PC-3 (cell line): ENCODE data around the gene KDELR3. TPM values are rescaled to one million over a fixed set of nuclear protein-coding genes. Genes with fewer than 3 reads are reported as not detected.

ENCODE experiments used
- ATAC-seq: fragments of 200-7000 bp; cut with Tn5 transposase; 2 replicates; pipeline ENCODE4 v1.9.1; 2020; ENCODE audit warnings: mild to moderate bottlenecking, moderate library complexity
- BruUV-seq: library from RNA; stranded (reverse); fragments of 400-500 nt; replicated peaks from 2 replicates; lab custom pipeline; 2021; lab: Mats Ljungman, UMichigan
- CTCF ChIA-PET: fragments of 300-600 bp; sonication (Branson Sonifier 250); formaldehyde crosslinking; loops from one replicate; lab custom pipeline; 2022; ENCODE audit warnings: antibody characterized with exemption; lab: Charles Lee
- POLR2A ChIA-PET: fragments of 300-600 bp; sonication (Branson Sonifier 250); formaldehyde crosslinking; loops from one replicate; lab custom pipeline; 2022; ENCODE audit warnings: antibody characterized with exemption; ENCODE audit not compliant: unreplicated experiment; lab: Charles Lee
- DNase-seq: peaks from one replicate; pipeline ENCODE4 v3.0.0-alpha.2; 2015
- H2AFZ ChIP-seq: fragments of 300-600 bp; sonication (generic); 2 replicates; pipeline ENCODE4 v1.6.0; 2016; ENCODE audit warnings: antibody characterized with exemption, low read length
- H3F3A ChIP-seq: fragments of 300-600 bp; sonication (generic); one replicate; pipeline ENCODE4 v1.6.0; 2017; ENCODE audit warnings: antibody characterized with exemption, low read length, control low read depth, mild to moderate bottlenecking; ENCODE audit not compliant: unreplicated experiment
- H3K27ac ChIP-seq: fragments of 300-600 bp; sonication (generic); 2 replicates; pipeline ENCODE4 v1.5.1; 2016; ENCODE audit warnings: mild to moderate bottlenecking, low read length
- H3K27me3 ChIP-seq: fragments of 300-600 bp; sonication (generic); 2 replicates; pipeline ENCODE4 v1.6.1; 2016; ENCODE audit warnings: low read length, mixed read lengths
- H3K36me3 ChIP-seq: fragments of 300-600 bp; sonication (generic); 2 replicates; pipeline ENCODE4 v1.6.1; 2016; ENCODE audit warnings: low read depth, mixed run types, low read length, mixed read lengths
- H3K4me1 ChIP-seq: fragments of 300-600 bp; sonication (generic); 2 replicates; pipeline ENCODE4 v1.5.1; 2016; ENCODE audit warnings: low read length; ENCODE audit not compliant: insufficient read depth
- H3K4me2 ChIP-seq: fragments of 300-600 bp; sonication (generic); 2 replicates; pipeline ENCODE4 v1.6.0; 2016; ENCODE audit warnings: low read length
- H3K4me3 ChIP-seq: fragments of 300-600 bp; sonication (generic); 2 replicates; pipeline ENCODE4 v1.5.1; 2016; ENCODE audit warnings: mild to moderate bottlenecking, low read length, mixed read lengths
- H3K79me2 ChIP-seq: fragments of 300-600 bp; sonication (generic); 2 replicates; pipeline ENCODE4 v1.6.1; 2017; ENCODE audit warnings: low read length, mixed read lengths
- H3K9ac ChIP-seq: fragments of 300-600 bp; sonication (generic); 2 replicates; pipeline ENCODE4 v1.6.0; 2016; ENCODE audit warnings: mild to moderate bottlenecking, low read length
- H3K9me2 ChIP-seq: fragments of 300-600 bp; sonication (generic); replicated peaks from 2 replicates; pipeline ENCODE4 v1.6.1; 2016; ENCODE audit warnings: mixed run types, low read length, mixed read lengths
- H3K9me3 ChIP-seq: fragments of 300-600 bp; sonication (generic); 2 replicates; pipeline ENCODE4 v1.6.1; 2016; ENCODE audit warnings: low read length, mixed read lengths
- H4K20me1 ChIP-seq: fragments of 300-600 bp; sonication (generic); 2 replicates; pipeline ENCODE4 v1.6.1; 2016; ENCODE audit warnings: low read length, mixed read lengths
- EZH2 ChIP-seq: fragments of 300-600 bp; sonication (generic); IDR thresholded peaks from one replicate; pipeline ENCODE4 v1.6.1; 2017; ENCODE audit warnings: antibody characterized with exemption, mild to moderate bottlenecking, low read length; ENCODE audit not compliant: unreplicated experiment
- EZH2phosphoT487 ChIP-seq: fragments of 300-600 bp; sonication (generic); IDR thresholded peaks from 2 replicates; pipeline ENCODE4 v1.6.1; 2018; ENCODE audit warnings: mild to moderate bottlenecking, antibody characterized with exemption, low read length, borderline replicate concordance
- intact Hi-C: fragments of 100-400 bp; cut with micrococcal nuclease; formaldehyde crosslinking; loops from 2 replicates; pipeline ENCODE4 v1.9.0; 2023
- total RNA-seq: library from RNA; depleted of rRNA; stranded (reverse); fragments of >200 nt; gene quantifications from 2 replicates; pipeline ENCODE4 v1.2.3, GENCODE V29; 2014
- TF ChIP-seq, protein P1 (sequence below): fragments of 300-600 bp; sonication (generic); conservative IDR thresholded peaks from 2 replicates; pipeline ENCODE4 v1.5.1; 2017; ENCODE audit warnings: antibody characterized with exemption, low read depth, mild to moderate bottlenecking, low read length

Gene KDELR3
- total RNA-seq, 1 experiment from 2014 or later: 17.7 TPM

DNA sequence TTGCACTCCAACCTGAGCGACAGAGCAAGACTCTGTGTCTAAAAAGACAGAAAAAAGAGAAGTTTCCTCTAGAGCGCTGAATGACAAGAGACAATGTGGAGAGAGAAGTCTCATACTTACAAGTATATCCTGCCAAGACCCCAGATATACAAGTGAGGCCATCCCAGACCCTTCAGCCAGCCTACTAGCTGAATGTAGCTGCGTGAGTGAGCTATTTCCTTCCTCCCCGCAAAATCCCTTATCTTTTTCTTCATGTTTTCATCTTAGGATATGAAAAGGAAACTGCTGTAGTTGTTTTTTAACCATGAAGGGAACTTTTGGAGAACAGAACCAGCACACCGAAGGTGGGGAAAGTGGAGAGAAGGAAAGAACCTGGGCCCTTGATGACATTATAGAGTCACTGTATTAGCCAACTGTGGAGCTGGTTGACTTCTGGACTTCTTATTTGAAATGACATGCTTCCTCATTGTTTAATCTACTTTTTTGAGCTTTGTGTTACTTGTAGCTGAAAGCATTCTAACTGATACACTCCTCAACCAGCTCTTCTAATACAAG, 42.6 kb downstream of the KDELR3 start:
- no peaks in the 10 kb centered on the region for H3F3A ChIP-seq
- no peak for ATAC-seq
- no TSS peak for BruUV-seq
- peaks cover 4% of the 10 kb centered on the region; the same call in 1 of the 2 replicates for H3K4me1 ChIP-seq
- DNase-seq: no peak
- no peak overlapping the region for H2AFZ ChIP-seq
- H3K4me2 ChIP-seq: no peak overlapping the region
- no peaks in the 10 kb centered on the region for H3K9me3 ChIP-seq
- ChIA-PET CTCF (no interaction called here), POLR2A (no interaction called here)
- no peaks in the 10 kb centered on the region for H3K27me3 ChIP-seq
- H3K4me3 ChIP-seq: no peak overlapping the region
- no peaks in the 10 kb centered on the region for H3K36me3 ChIP-seq
- TF ChIP-seq, protein P1, sequence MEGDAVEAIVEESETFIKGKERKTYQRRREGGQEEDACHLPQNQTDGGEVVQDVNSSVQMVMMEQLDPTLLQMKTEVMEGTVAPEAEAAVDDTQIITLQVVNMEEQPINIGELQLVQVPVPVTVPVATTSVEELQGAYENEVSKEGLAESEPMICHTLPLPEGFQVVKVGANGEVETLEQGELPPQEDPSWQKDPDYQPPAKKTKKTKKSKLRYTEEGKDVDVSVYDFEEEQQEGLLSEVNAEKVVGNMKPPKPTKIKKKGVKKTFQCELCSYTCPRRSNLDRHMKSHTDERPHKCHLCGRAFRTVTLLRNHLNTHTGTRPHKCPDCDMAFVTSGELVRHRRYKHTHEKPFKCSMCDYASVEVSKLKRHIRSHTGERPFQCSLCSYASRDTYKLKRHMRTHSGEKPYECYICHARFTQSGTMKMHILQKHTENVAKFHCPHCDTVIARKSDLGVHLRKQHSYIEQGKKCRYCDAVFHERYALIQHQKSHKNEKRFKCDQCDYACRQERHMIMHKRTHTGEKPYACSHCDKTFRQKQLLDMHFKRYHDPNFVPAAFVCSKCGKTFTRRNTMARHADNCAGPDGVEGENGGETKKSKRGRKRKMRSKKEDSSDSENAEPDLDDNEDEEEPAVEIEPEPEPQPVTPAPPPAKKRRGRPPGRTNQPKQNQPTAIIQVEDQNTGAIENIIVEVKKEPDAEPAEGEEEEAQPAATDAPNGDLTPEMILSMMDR: no peak
- TF ChIP-seq EZH2 (no peak), EZH2phosphoT487 (no peak)
- H3K9ac ChIP-seq: no peak overlapping the region
- H4K20me1 ChIP-seq: no peaks in the 10 kb centered on the region
- no peaks in the 10 kb centered on the region for H3K9me2 ChIP-seq
- H3K27ac ChIP-seq: no peak overlapping the region
- peaks cover 6% of the 10 kb centered on the region for H3K79me2 ChIP-seq
- intact Hi-C loops: no loop called here

DNA sequence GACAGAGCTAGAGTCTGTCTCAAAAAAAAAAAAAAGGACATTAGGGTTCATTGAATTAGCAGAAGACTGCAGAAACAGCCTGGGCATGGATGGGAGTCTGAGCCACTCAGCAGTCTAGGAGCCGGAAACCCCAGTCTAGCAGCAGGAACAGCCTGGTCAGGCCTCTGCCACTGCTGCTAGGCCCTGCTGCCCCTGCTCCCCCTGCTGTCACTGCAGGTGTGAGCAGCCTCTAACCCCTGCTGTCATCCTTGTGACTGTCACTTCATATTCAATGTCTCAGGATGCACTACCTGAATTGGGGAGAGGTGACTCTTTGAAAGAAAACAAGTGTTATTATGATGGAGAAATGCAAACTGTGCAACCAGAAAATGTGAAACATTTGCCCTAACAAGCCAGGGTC, 45.2 kb downstream of the KDELR3 start:
- Histone ChIP-seq H3K36me3 (no peaks in the 10 kb centered on the region), H3K4me3 (no peak overlapping the region), H3K27ac (no peak overlapping the region), H3K9ac (no peak overlapping the region), H3K4me2 (no peak overlapping the region), H3F3A (no peaks in the 10 kb centered on the region), H3K9me3 (no peaks in the 10 kb centered on the region), H4K20me1 (no peaks in the 10 kb centered on the region), H2AFZ (no peak overlapping the region), H3K4me1 (no peaks in the 10 kb centered on the region), H3K27me3 (no peaks in the 10 kb centered on the region), H3K79me2 (no peaks in the 10 kb centered on the region), H3K9me2 (no peaks in the 10 kb centered on the region)
- ChIA-PET POLR2A (no interaction called here), CTCF (interaction anchor here (0.7 kb wide), 1 partner anchor 461 kb away, joined by 5 read pairs; no protein-coding TSS in a partner anchor)
- TF ChIP-seq EZH2phosphoT487 (no peak), EZH2 (no peak)
- TF ChIP-seq, protein P1: 0 out of 2 replicates have a peak, but pooled peaks have one; percentile 21
- DNase-seq (peak; percentile 3), ATAC-seq (peak; percentile 54; the same call in 1 of the 2 replicates)
- intact Hi-C loops: no loop called here
- no TSS peak for BruUV-seq

DNA sequence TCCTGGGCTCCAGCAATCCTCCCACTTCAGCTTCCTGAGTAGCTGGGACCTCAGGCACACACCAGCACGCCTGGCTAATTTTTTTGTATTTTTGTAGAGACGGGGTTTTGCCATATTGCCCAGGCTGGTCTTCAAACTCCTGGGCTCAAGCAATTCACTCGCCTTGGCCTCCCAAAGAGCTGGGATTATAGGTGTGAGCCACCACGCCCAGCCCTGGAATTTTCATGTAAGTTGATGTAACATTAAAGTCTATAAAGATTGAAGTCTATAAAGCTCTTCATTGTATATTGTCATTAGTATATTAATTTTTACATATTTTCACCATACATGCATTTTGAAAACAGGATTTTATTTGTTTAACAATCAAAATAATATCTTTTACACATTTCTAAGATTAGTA, 50.7 kb downstream of the KDELR3 start:
- Histone ChIP-seq H3K9me3 (no peaks in the 10 kb centered on the region), H4K20me1 (no peaks in the 10 kb centered on the region), H3K9ac (no peak overlapping the region), H3K4me3 (no peak overlapping the region), H3K27me3 (no peaks in the 10 kb centered on the region), H3F3A (no peaks in the 10 kb centered on the region), H3K9me2 (no peaks in the 10 kb centered on the region), H3K4me2 (no peak overlapping the region), H3K4me1 (no peaks in the 10 kb centered on the region), H3K79me2 (no peaks in the 10 kb centered on the region), H2AFZ (no peak overlapping the region), H3K36me3 (no peaks in the 10 kb centered on the region), H3K27ac (no peak overlapping the region)
- ATAC-seq (peak; percentile 43; the same call in 1 of the 2 replicates), DNase-seq (no peak)
- intact Hi-C loops: no loop called here
- CTCF ChIA-PET: no interaction called here
- no TSS peak for BruUV-seq
- POLR2A ChIA-PET: no interaction called here
- TF ChIP-seq EZH2phosphoT487: no peak
- TF ChIP-seq, protein P1: no peak
- no peak for TF ChIP-seq EZH2
